Measurements from ENCODE around the gene MRLN.
"Not testable (repeated sequence)": the region's sequence is repeated elsewhere in the genome, so short reads cannot be mapped to it uniquely, and the experiment has no call there.

The MRLN gene

DNA sequence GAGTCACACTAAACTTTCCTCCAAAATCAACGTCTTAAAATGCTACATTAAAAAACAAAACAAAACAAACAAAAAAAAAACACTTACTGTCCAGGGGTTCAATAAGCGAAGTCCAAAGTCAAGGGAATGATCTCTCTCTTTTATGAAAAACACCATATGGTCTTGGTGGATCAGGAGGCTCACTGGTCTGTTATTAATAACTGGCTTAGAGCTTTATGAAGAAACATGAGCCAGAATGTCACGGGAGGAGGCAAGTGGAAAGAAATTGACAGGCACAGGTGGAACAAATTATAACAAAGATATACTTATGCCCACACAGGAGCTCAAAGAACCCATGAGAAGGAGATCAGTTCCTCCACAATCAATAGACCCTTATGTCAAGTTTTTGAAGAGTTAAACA, at the start of gene MRLN:
Gene MRLN (minus strand): TSS at position 189 of the 400 bp plus-strand sequence.
- no peak for DNase-seq

DNA sequence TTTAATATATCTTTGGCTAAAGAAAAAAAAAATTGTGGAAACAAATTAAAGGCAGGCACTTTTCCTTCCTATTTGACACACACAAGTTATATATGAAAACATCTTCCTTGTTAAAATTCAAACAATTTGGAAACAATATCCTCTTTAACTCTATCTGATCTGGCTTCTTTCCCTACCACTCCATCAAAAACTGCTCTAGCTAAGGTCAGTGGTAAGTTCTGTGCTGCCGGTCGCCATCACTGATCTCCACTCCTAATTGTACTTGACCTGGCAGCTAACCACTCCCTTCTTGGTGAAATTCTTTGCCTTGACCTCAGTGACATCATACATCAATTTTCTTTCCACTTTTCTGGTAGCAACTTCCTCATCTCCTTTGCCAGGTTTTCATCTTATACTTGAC, 47.9 kb upstream of the MRLN start:
- DNase-seq: no peak

DNA sequence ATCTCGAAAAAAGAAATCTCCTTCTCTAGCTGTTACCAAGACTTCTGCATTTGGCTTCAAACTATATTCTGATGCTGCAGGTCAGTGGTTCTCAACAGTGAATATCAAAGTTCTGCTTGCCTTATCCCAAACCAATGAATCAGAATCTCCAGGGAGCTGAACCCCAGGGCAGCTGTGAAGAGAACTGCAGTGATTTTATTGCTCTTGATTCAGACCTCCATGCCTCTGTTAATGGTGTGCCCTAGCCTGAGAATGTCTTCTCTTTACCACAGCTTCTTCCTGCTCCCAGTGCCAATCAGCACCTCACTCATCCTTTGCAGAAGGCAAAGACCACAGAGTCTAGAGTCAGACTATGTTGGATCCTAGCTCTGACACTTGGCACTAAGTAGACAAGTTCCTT, 46.2 kb upstream of the MRLN start:
- no peak for DNase-seq

GRCh38 chr10:59793919-59794318, 40.7 kb upstream of the MRLN start:
- no peak for DNase-seq

GRCh38 chr10:59792812-59793211, 39.6 kb upstream of the MRLN start:
- no peak for DNase-seq

- DNase-seq: no peak
Measured at GRCh38 chr10:59791601-59792000, 38.3 kb upstream of the MRLN start.

DNA sequence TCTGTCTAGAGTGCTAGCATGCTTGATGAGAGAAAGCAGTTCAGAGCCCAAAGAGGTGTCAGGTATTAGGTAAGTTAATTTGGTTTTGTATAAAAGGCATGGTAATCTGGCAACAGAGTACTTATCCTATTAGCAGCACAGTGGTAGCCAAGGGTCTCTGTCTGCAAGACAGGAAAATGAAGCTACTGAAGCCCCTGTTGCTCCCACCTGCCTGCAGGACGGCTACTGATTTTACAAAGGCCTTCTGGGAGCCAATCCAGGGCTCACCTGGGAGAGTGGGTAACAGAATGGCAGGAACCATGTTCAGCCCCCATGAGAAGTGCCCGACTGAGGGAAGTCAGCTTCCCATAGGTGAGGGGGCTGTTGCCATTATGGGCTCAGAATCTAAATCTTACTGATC, 36.8 kb upstream of the MRLN start:
- DNase-seq: not testable (repeated sequence)

DNA sequence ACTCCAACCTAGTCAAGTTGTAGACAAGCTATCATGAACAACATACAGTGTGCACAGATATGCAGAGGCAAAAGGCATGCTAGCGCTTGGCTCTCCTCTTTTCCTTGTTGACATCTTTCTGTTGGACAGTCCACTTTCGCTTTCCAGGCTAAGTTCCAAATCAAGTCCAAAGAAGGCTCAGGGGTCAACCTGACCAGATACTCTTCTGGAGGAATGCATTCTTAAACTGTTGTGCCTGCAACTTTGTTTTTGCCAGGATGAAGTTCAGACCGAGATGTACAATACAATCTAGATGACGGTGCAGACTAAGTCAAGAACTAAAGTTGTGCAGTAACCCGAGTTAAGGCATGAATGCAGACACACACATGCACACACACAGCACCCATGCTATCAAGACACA, 35.7 kb upstream of the MRLN start:
- not testable (repeated sequence) for DNase-seq

DNA sequence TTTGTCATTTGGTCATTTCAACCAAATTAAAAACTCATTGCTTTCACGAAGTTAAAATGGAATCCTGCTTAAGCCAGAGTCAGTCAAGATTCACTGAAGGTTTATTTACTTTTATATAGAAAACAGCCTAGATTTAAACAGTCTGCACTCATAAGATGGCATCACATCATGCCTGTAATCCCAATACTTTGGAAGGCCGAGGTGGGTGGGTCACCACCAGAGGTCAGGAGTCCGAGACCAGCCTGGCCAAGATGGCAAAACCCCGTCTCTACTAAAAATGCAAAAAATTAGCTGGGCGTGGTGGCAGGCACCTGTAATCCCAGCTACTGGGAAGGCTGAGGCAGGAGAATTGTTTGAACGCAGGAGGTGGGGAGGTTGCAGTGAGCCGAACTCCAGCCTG, 33.8 kb upstream of the MRLN start:
- not testable (repeated sequence) for DNase-seq

GRCh38 chr10:59785476-59785875, 32.2 kb upstream of the MRLN start:
- DNase-seq: not testable (repeated sequence)

DNA sequence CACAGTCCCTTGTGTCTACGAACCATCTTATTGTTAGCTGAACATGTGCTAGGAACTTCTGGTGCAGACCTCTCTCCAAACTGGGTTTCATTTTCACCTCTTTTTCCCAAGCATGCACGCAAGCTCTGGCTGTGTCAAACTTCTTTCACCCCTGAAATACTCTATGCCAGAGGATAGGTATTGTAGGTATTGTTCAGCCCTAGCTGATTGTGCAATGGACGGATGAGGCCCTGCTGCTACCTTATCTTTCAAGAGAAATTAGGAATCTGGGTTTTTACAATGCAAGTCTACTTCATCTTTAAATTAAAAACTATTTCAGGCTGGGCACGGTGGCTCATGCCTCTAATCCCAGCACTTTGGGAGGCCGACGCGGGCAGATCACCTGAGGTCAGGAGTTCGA, 28.3 kb upstream of the MRLN start:
- DNase-seq: no peak

DNA sequence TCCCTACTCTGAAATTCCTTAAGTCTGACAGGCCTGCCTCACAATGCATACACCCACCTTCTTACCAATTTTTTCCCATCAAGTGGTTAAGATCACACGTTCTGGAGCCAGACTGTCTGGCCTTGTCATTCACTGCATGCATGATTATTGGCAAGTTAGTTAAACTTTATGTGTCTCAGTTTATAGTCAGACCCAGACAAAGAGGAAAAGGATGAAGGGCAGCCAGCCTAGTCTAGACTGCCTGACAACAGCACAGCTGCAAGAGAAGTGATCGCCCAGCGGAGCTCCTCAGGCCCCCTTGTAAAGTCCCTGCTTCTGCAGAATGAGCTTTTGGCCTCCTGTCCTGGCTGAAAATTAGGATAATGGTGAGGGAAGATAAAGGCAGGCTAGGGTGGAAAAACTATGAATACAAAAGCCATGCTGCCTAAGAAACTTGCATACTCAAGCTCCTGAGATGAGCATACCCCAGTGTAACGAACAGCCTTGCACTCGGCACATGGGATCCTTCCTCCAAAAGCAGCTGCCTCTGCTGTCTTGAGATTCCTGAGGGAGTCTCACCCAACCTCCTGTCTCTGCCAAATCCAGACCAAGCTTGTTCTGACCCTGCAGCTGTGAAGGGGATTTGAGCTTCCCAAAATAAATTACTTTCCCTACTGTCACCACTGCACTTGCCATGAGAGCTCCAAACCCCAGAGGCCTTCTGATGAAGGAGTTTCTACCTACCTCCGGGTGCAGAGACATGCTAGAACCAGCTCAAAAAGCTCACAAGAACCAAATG, 26.7 kb upstream of the MRLN start:
- no peak for DNase-seq

DNA sequence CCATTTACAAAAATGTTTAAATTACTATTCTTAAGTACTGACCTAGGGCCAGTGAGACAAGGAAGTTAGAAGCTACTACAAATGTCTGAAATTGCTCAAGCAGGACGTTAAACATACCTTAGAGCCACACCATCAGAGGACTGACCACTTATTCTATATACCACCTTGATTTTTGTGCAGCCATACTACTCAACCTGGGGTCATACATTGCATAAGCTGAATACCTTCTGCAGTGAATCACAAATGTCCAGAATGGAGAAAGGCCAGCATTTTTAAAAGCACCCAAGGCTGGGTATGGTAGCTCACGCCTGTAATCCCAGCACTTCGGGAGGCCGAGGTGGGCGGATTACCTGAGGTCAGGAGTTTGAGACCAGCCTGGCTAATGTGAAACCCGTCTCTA, 21.2 kb upstream of the MRLN start:
- DNase-seq: no peak

- no peak for DNase-seq
Measured at GRCh38 chr10:59773088-59773487, 19.8 kb upstream of the MRLN start.

DNA sequence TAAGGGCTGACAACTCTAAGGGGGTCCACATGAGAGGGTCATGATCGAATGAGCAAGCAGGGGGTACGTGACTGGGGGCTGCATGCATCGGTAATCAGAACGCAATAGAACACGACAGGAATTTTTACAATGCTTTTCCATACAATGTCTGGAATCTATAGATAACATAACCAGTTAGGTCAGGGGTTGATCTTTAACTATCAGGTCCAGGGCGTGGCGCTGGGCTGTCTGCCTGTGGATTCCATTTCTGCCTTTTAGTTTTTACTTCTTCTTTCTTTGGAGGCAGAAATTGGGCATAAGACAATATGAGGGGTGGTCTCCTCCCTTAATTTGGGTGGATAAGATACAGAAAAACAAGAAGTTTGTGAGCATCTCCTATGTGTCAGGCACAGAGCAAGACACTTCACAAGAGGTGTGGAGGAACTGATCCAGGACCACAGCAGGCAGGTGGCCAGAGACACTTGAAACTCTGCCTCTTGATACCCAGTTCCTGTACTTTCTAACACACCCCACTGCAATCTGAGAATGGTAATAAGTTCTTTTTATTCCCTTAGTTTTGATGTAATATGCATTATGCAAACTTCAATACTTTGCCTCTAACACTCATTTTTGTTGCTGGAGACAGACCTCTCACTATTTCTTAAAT, 18.0 kb upstream of the MRLN start:
- no peak for DNase-seq

DNA sequence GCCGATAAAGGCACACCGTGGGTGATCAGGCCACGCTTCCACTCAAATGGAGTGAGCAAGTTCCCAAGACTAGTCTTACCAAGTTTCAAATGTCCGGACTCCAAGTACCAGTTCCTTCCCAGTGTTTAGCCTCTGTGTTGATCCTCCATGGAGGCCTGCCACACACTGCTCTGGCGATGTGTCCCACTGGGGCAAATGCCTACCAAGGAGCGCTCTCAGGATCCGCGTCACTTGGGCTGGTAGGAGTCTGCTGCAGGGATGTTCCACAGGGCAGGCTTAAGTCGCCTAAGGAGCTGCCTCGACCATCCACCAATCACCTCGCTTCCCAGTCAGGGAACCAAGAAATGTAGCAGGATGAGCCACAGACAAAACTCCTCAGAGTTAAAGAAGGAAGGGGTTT, 17.4 kb upstream of the MRLN start:
- DNase-seq: no peak

DNA sequence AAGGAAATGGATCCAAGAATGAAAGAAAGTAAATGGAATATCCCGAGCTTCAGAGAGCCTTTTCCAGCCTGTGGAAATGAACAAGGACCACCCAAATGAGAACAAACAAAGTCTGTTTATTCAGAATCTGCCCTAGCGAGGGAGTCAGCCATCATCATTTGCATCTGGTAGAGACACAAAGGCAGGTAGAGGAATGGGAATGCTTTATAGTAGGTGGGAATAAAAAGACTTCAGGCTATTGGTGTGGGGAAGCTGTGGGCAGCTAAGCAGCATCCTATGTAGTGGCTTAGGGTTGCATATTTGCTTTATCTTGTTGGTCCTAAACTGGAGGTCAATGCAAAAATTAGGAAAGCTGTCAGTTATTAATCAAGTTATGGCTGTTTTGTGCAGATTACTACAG, 9.2 kb upstream of the MRLN start:
- DNase-seq: no peak

DNA sequence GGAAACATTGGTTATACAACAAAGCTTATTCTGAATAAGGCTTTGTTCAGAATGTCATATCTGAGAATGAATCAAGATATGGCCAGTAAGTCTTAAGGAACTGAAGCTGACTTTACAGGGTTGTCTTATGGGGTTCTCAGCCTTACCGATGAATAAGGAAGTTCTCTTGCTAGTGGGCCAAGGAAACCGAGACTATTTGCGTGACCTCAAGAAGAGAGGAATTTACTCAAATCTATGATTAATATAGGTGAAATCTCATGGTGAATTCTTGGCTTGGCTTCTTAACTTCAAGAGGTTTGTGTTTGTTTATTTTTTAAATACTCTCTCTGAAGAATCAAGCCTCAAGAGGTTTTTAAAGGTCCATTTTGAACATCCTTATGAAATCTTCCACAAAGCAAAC, 4.7 kb upstream of the MRLN start:
- DNase-seq: no peak

GRCh38 chr10:59754951-59755350, 1.7 kb upstream of the MRLN start:
- no peak for DNase-seq

DNA sequence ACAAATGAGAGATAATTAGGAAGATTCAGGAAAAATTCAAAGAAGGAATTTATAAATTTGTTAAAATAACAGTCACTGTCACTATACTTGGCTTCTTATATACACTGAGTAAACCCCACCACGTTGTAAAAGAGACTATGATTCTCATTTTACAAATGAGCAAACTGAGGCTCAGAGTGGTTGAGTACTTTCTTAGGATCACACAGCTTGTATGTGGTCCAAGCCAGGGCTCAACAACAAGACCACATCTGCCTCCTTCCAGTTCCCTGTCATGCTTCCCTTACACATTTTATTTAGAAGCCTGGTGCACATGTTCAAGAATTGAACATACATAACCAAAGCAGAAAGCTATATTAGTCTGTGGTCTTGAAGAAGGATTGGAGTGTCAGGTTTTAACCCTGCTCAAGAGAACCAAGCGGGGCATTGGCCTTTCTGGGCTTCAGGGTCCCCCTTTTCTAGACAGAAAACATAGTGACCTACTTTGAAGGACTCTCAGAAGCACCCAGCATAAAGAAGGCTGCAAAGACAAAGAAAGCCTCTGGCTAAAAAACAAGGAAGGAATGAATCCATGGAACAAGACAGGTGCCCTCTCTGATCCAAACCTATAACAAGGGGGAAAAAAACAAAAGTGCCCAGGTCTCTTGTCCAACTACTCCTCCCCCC, 846 bp downstream of the MRLN start:
- no peak for DNase-seq

DNA sequence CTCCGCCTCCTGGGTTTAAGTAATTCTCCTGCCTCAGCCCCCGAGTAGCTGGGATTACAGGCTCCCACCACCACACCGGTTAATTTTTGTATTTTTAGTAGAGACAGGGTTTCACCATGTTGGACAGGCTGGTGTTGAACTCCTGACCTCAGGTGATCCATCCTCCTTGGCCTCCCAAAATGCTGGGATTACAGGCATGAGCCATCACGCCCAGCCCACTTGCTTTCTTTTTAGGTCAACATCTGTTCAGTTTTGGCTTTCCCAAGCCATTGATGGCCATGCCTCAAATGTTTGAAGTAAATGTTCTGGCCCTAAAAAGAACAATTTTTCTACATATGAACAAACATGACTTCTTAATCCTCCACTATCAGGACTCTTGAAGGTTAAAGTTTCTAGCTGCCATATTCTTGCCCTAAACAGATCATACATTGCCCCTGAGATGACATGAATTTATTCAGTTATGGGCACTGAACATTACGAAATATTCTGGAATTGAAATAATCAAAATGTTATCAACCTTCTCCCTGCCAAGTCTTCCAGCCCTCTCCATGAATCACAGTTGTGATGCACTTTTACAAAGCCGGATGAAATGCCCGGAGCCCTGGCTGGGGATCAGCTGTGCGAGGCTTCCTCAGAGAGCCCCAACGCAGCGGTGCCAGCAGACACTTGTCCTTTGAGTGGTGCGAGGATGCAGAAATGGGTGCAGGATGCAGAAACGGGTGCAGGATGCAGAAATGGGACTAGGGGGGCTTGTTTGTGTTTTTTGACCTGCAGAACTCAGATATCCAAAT, 2.9 kb downstream of the MRLN start:
- DNase-seq: no peak

GRCh38 chr10:59748834-59749233, 4.4 kb downstream of the MRLN start:
- no peak for DNase-seq

DNA sequence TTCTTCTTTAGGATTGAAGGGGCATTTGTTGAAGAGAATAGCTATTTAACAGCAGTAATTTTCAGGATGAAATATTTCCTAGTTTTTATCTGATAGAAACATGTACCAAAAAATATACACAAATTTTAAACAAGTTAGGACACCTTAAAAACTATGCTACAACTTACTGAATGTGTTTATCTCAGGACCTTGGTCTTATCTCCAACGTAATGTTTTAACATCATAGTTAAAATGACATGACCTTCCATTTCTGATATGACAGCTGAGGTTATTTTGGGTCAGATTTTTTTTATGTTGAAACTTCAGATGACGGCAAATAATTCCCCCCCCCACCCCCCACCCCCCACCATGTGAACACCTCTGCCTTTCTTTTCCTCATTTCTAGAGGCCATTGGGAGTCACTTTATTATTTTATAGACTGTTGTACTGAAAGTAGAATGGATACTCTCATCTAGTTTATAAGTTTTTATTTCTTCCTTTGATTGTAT, 8.0 kb downstream of the MRLN start:
- DNase-seq: no peak
